Progenitor cell of endocrine pancreas (in vitro differentiated cells): Measurements from ENCODE around the gene ARHGAP8. TPM values are rescaled to one million over a fixed set of nuclear protein-coding genes. Genes with fewer than 3 reads are reported as not detected.
"Not testable (repeated sequence)": the region's sequence is repeated elsewhere in the genome, so short reads cannot be mapped to it uniquely, and the experiment has no call there.

Experiments
- DNase-seq: peaks from one replicate; pipeline ENCODE4 v3.0.0; 2021; ENCODE audit warnings: low spot score; ENCODE audit not compliant: unreplicated experiment
- H3K27ac Mint-ChIP-seq: 2 replicates; pipeline ENCODE4 v1.8.0; 2021; ENCODE audit warnings: mild to moderate bottlenecking, moderate library complexity, mixed read lengths
- H3K27me3 Mint-ChIP-seq: 2 replicates; pipeline ENCODE4 v1.8.0; 2021; ENCODE audit warnings: mixed read lengths
- H3K36me3 Mint-ChIP-seq: 2 replicates; pipeline ENCODE4 v1.8.0; 2022; ENCODE audit warnings: mixed read lengths; ENCODE audit not compliant: insufficient read depth
- H3K4me1 Mint-ChIP-seq: 2 replicates; pipeline ENCODE4 v1.8.0; 2021; ENCODE audit warnings: low read depth, mixed read lengths
- H3K4me3 Mint-ChIP-seq: 2 replicates; pipeline ENCODE4 v1.8.0; 2021; ENCODE audit warnings: low read depth, mild to moderate bottlenecking, moderate library complexity, mixed read lengths
- H3K9me3 Mint-ChIP-seq: 2 replicates; pipeline ENCODE4 v1.8.0; 2021; ENCODE audit warnings: low read depth, mixed read lengths
- CTCF ChIP-seq: fragments of 200-600 bp; sonication (generic); IDR thresholded peaks from one replicate; pipeline ENCODE4 v1.5.0; 2021; ENCODE audit warnings: antibody characterized with exemption, mild to moderate bottlenecking; ENCODE audit not compliant: unreplicated experiment
- total RNA-seq: library from RNA; stranded (reverse); gene quantifications from 2 replicates; pipeline ENCODE4 v1.2.1, GENCODE V29; 2021

Gene ARHGAP8
- total RNA-seq, 1 donor from 2014 or later: 100 TPM

GRCh38 chr22:44799077-44799945, 46.9 kb downstream of the ARHGAP8 start:
- Mint-ChIP-seq H3K4me1 (peaks cover 7% of the 10 kb centered on the region), H3K9me3 (no peaks in the 10 kb centered on the region), H3K27ac (peak overlapping the region; percentile 41), H3K36me3 (peaks cover 8% of the 10 kb centered on the region), H3K27me3 (no peaks in the 10 kb centered on the region), H3K4me3 (no peak overlapping the region)
- no peak for TF ChIP-seq CTCF
- no peak for DNase-seq

GRCh38 chr22:44799946-44800634, 47.7 kb downstream of the ARHGAP8 start:
- peaks cover 14% of the 10 kb centered on the region for H3K36me3 Mint-ChIP-seq

GRCh38 chr22:44801476-44801875, 49.1 kb downstream of the ARHGAP8 start:
- peaks cover 4% of the 10 kb centered on the region for H3K4me1 Mint-ChIP-seq
- DNase-seq: no peak
- H3K27ac Mint-ChIP-seq: no peak overlapping the region
- no peaks in the 10 kb centered on the region for H3K27me3 Mint-ChIP-seq
- no peaks in the 10 kb centered on the region for H3K9me3 Mint-ChIP-seq
- H3K36me3 Mint-ChIP-seq: peaks cover 21% of the 10 kb centered on the region
- TF ChIP-seq CTCF: no peak
- no peak overlapping the region for H3K4me3 Mint-ChIP-seq

More at GRCh38 chr22:44799946-44800634, 47.7 kb downstream of the ARHGAP8 start:
- not testable (repeated sequence) for H3K27me3 Mint-ChIP-seq, H3K9me3 Mint-ChIP-seq, H3K4me1 Mint-ChIP-seq, DNase-seq, H3K4me3 Mint-ChIP-seq
- H3K27ac Mint-ChIP-seq: peak overlapping the region; percentile 41

GRCh38 chr22:44802071-44802700, 49.8 kb downstream of the ARHGAP8 start:
- peaks cover under 1% of the 10 kb centered on the region for H3K4me1 Mint-ChIP-seq
- H3K9me3 Mint-ChIP-seq: no peaks in the 10 kb centered on the region
- TF ChIP-seq CTCF: no peak
- H3K36me3 Mint-ChIP-seq: peaks cover 19% of the 10 kb centered on the region
- DNase-seq: no peak
- H3K4me3 Mint-ChIP-seq: no peak overlapping the region
- H3K27me3 Mint-ChIP-seq: no peaks in the 10 kb centered on the region
- no peak overlapping the region for H3K27ac Mint-ChIP-seq

- DNase-seq: no peak
- H3K9me3 Mint-ChIP-seq: no peaks in the 10 kb centered on the region
- no peaks in the 10 kb centered on the region for H3K4me1 Mint-ChIP-seq
- H3K4me3 Mint-ChIP-seq: no peak overlapping the region
- H3K36me3 Mint-ChIP-seq: peaks cover 16% of the 10 kb centered on the region
- H3K27me3 Mint-ChIP-seq: no peaks in the 10 kb centered on the region
- H3K27ac Mint-ChIP-seq: no peak overlapping the region
- no peak for TF ChIP-seq CTCF
Measured at GRCh38 chr22:44802956-44803355, 50.6 kb downstream of the ARHGAP8 start.
